Kidney epithelial cell (primary cell): Measurements from ENCODE around the gene RNF217. TPM values are rescaled to one million over a fixed set of nuclear protein-coding genes. Genes with fewer than 3 reads are reported as not detected.

Source experiments
- DNase-seq: peaks from one replicate; pipeline ENCODE4 v3.0.0-alpha.2; 2010; ENCODE audit warnings: low read depth
- H3K27me3 ChIP-seq: 2 replicates; pipeline ENCODE4 v1.6.0; 2011; ENCODE audit warnings: low read length; ENCODE audit not compliant: control insufficient read depth, insufficient read depth
- H3K36me3 ChIP-seq: 2 replicates; pipeline ENCODE4 v1.5.1; 2011; ENCODE audit warnings: low read length; ENCODE audit not compliant: control insufficient read depth, insufficient read depth
- H3K4me3 ChIP-seq: 2 replicates; pipeline ENCODE4 v1.5.1; 2011; ENCODE audit warnings: low read depth, mild to moderate bottlenecking, control low read depth, low read length
- CTCF ChIP-seq: IDR thresholded peaks from 2 replicates; pipeline ENCODE4 v1.5.1; 2011; ENCODE audit warnings: mild to moderate bottlenecking, moderate library complexity, low read length, control low read depth, inconsistent platforms; ENCODE audit not compliant: insufficient read depth, poor library complexity, severe bottlenecking
- total RNA-seq: library from RNA; depleted of rRNA; stranded (reverse); fragments of >200 nt; gene quantifications from 2 replicates; pipeline ENCODE4 v1.2.3, GENCODE V29; 2015

The RNF217 gene
- total RNA-seq, 1 donor from 2014 or later, result 22.1 TPM

- no peak overlapping the region for H3K4me3 ChIP-seq
- no peak for TF ChIP-seq CTCF
- no peaks in the 10 kb centered on the region for H3K27me3 ChIP-seq
- no peaks in the 10 kb centered on the region for H3K36me3 ChIP-seq
- DNase-seq, result no peak
Observed at GRCh38 chr6:124989136-124989983, 27.1 kb downstream of the RNF217 start.

- no peaks in the 10 kb centered on the region for H3K27me3 ChIP-seq
- no peak for DNase-seq
- no peaks in the 10 kb centered on the region for H3K36me3 ChIP-seq
- no peak for TF ChIP-seq CTCF
- H3K4me3 ChIP-seq, result no peak overlapping the region
Observed at GRCh38 chr6:124990988-124991387, 28.8 kb downstream of the RNF217 start.

DNA sequence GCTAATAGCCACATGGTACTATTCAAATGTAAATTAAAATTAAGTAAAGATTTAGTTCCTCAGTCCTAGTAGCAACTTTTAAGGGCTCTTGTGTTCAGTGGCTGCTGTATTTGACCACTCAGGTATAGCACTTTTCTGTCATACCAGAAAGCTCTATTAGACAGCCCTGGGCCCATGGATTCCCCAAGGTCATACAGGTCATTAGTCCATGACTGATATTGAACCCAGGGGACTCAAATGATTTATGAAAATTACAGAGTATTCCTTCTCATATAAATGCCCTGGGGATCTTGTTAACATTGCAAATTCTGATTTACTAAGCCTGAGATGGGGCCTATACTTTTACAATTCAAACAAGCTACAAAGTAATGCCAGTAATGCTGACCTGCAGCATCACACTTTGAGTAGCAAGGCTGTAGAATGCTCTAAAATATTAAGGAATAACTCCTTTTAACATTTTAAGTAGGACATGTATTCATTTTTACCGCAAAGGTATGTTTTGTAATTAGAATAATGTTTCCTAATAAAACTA lies 29.6 kb downstream of the RNF217 start:
- TF ChIP-seq CTCF, result no peak
- DNase-seq, result no peak
- H3K4me3 ChIP-seq, result no peak overlapping the region
- no peaks in the 10 kb centered on the region for H3K27me3 ChIP-seq
- H3K36me3 ChIP-seq, result no peaks in the 10 kb centered on the region

DNA sequence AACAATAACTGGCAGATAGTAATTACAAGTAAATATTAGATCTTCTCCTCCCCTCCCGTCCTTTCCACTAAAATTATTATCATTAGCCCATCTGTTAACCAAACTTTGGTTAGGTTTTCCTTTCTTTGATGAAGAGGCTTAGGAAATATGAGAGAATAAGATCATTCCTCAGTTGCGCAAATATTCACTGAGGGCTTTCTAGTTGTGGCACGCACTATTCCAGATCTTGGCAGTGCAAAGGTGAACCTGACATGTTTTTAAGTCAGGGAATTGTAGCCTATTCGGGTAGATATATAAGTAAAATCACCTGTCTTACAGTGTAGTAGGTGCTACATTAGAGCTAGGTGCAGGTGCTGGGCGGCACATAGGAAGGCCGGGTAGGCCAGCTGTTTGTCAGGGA lies 31.1 kb downstream of the RNF217 start:
- Histone ChIP-seq H3K36me3 (no peaks in the 10 kb centered on the region), H3K27me3 (no peaks in the 10 kb centered on the region), H3K4me3 (no peak overlapping the region)
- DNase-seq, result no peak
- no peak for TF ChIP-seq CTCF

DNA sequence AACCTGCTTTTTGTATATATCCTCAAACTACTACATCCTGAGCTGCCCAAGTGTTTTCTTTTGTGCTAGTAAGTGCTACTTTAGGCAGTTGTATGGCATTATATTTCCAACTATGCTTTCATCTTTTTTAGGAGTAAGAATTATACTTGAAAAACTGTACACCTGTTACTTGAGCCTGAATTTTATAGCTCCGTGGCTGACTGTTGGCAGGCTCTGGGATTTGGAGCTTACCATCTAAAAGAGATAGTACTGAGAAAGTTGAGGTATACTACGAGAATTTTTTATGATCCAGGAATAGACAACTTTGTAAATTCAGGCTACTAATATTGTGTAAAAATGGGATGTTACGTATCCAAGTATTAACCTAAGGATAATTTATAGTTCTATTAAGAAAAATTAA lies 32.4 kb downstream of the RNF217 start:
- no peaks in the 10 kb centered on the region for H3K36me3 ChIP-seq
- H3K4me3 ChIP-seq, result no peak overlapping the region
- TF ChIP-seq CTCF, result no peak
- DNase-seq, result no peak
- H3K27me3 ChIP-seq, result no peaks in the 10 kb centered on the region
